GM21447 (cell line): Measurements from ENCODE around the gene IQCK.
"Not testable (repeated sequence)": the region's sequence is repeated elsewhere in the genome, so short reads cannot be mapped to it uniquely, and the experiment has no call there.

Experiments used
- ATAC-seq: cut with Tn5 transposase; IDR thresholded peaks from one replicate; pipeline ENCODE4 v1.9.1; 2021; ENCODE audit not compliant: unreplicated experiment

The IQCK gene, protein sequence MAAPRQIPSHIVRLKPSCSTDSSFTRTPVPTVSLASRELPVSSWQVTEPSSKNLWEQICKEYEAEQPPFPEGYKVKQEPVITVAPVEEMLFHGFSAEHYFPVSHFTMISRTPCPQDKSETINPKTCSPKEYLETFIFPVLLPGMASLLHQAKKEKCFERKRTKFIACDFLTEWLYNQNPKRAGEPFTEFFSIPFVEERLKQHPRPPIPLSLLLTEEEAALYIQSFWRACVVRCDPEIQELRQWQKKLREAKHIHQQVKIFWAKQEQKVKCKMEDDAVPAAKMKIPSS

DNA sequence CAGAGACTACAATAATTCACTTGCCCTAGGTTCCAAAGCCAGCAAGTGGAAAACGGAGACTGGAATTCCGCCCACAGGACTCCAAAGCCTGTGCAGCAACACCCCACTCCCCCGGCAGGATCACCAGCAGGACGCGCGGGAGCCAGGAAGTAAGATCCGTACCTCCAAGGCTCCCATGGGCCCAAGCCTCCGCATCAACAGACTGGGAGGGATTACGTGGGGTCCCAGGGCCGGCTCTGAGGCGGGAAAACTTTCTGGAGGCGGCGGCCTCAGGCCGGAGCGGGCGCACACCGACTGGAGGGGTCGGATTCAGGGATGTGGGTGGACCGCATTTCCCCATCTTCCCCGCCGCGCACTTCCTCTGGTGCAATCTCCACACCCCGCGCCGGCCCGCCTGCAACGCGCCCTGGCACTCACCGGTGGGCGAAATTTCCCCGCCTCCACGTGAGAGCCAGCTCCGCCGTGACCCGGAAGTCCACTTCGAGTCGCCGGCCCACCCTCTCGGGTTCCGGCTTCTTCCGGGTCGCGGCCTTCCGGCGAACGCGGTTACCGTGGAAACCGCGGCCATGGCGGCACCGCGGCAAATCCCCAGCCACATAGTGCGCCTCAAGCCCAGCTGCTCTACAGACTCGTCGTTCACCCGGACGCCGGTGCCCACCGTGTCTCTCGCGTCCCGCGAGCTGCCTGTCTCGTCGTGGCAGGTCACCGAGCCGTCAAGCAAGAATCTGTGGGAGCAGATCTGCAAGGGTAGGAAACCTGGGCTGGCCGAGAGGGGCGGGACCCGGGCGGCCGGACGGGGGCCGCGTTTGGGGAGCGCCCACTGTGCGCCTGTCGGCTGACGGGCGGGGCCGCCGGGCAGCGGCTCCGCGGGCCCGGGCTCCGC lies at the start of gene IQCK, which contains the start of gene KNOP1:
TSS of gene IQCK (plus strand) at position 531 of the 883 bp plus-strand sequence. CDS start at position 567, 36 bp downstream.
TSS of gene KNOP1 (minus strand) at position 487 of the 883 bp plus-strand sequence. CDS start 3,192 bp downstream, outside the sequence.
- ATAC-seq = peak; percentile 89

- ATAC-seq = no peak
Measured at GRCh38 chr16:19672378-19672777, 45.7 kb upstream of the IQCK start.

DNA sequence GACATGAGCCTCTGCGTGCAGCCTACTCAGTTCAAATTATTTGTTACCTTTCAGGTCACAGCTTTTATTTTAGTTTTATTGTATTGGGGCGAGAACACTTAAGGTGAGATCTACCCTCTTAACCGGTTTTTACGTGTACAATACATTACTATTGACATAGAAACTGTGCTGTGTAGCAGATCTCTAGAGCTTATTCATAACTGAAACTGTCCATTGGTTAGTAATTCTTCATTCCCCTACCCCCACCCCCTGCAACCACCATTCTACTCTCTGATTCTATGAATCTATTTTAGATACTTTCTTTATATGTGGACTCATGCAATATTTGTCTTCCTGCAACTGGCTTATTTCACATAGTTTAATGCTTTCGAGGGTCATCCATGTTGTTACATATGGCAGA lies 43.6 kb upstream of the IQCK start:
- ATAC-seq = no peak

DNA sequence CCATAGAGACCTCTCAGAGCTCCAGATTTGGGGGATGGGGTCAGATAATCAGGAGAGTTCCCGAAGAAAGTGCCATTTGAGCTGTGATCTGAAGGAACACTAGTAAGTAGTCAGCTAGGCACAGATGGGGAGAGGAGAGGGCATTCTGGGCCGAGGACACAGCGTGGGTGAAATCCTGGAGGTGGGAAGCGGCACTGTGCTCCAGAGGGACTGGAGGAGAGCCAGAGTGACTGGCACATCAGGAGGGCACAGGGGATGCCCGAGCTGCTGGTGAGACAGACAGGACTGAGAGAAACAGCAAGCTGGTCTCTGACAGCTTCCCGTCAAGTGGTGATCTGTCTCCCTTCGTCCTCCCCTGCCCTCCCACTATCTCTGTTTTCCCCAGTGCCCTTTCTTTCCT lies 40.7 kb upstream of the IQCK start:
- ATAC-seq = no peak

DNA sequence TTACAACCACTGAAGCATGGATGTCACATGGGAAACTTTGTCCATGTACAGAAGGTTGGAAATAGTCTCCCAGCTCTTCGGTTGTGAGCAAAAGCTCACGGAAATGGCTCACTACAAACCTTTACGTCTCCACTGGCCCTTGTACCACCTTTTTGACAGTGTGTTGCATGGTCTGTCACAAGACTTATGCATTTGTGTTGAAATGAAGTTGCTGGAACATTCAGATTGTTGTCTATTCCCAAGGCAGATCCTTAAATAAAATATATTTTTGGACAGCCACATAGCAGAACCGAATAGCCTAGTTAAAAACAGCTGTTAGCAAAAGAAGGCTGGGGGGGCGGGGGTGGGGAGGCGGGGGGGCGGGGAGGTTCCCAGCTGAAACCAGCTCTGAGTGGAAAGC lies 39.3 kb upstream of the IQCK start:
- no peak for ATAC-seq

GRCh38 chr16:19679281-19679680 lies 38.8 kb upstream of the IQCK start:
- not testable (repeated sequence) for ATAC-seq

GRCh38 chr16:19680881-19681340 lies 37.2 kb upstream of the IQCK start:
- ATAC-seq = no peak

GRCh38 chr16:19681637-19682036 lies 36.4 kb upstream of the IQCK start:
- ATAC-seq = no peak

DNA sequence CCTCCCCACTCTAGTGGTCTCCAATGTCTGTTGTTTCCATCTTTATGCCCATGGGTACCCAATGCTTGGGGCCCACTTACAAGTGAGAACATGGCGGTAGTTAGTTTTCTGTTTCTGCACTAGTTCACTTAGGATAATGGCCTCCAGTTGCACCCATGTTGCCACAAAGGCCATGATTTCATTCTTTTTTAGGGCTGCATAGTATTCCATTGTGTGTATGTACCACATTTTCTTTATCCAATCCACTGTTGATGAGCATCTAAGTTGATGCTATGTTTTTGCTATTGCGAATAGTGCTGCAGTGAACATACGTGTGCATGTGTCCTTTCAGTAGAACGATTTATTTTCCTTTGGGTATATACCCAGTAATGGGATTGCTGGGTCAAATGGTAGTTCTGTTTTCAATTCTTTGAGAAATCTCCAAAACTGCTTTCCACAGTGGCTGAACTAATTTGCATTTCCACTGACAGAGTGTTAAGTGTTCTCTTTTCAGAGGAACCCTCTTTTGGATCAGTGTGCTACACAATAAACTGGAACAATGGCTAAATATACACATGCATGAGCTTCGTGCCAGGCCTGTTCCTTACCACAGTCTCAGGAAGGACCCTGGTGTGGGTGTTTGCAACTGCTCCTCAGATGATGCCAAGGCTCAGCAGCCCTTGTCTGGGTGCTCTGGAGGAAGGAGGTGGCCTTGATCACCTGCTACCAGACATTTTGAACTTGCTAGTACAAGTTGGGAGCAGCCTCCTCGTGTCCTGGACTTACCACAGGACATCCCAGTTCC lies 34.4 kb upstream of the IQCK start:
- ATAC-seq = no peak

DNA sequence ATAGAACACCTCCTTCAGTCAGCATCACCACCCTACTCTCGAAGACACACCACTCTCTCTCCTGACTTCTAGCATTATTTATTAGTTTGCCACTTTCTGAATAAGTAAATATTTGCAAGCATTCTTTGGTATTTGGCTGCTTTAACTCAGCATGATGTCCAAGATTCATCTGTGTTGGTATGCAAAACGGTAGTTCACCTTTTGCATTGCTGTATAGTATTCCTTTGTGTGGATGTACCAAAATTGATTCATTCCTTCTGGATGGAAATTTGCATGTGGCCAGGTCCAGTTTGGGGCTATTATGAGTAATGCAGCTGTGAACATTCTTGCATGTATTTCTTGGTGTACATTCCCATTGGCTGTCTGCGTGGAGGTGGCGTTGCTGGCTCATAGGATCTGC lies 32.9 kb upstream of the IQCK start:
- no peak for ATAC-seq

DNA sequence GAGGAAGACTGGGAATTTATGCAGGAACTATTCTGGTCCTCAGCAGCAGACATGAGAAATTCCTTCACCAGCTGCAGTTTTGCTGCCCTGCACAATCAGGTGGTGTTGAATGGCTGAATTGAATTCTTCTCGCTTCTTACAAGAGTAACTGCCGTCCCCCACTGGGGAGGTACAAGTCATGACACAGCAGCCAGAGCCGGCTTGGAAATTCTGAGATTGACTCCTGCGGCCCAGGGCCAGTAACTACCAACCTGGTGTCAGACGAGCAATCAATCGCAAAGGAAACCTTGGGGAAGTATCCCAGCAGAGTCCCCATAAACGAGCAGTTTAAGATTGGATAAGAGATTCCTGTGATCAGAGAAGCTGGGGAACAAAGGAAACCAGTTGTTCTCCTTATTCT lies 30.8 kb upstream of the IQCK start:
- ATAC-seq = no peak

DNA sequence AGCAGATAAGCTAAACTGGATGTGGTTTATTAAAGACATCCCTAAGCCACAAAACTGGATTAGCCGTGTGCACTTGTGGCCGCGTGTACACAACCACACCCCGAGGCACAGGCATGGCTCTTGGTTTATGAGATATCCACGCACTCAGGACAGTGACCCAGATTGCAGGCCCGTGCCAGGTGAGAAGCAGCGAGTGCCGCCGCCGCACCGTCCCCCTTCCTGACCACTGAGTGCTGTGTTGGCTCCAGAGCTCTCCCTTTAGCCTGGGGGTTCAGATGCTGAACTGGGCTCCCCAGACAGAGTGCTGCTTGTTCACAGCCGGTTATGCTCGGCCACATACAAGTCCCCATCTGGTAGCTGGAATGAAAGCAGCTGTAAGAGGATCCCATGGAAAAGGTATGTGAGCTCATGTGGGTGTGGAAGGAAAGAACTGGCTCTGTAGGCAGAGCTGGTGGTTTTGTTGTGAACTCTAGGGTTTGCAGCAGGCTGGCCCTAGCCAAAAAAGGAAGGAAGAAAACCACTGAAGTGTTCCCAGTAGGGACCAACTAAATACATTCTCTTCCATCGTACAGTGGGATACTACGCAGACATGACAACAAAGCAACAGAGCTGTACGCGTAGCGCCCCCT lies 29.6 kb upstream of the IQCK start:
- ATAC-seq = no peak

- no peak for ATAC-seq
Measured at GRCh38 chr16:19689342-19689741, 28.7 kb upstream of the IQCK start.

- no peak for ATAC-seq
Measured at GRCh38 chr16:19690196-19690595, 27.9 kb upstream of the IQCK start.

DNA sequence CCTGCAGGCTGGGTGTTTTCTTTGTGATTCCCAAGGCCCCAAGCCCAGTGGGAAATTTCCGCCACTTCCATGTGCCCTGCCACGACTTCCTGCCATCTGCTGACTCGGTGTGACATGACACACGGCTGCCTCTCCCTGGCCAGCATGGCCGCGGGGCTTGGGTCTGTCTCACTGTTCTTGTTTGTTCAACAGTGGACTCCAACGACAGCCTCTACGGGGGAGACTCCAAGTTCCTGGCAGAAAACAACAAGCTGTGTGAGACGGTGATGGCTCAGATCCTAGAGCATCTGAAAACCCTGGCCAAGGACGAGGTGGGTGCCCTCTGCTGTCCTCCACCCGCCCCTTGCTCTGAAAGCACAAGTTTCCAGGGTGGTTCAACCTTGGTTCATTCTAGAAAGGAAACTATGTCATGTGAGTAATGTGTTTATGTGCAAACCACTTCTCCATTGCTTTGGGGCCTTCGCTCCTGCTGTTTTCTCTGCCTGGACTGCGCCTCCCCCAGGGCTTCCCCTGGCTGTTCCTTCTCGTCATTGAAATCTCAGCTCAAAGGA lies 26.8 kb upstream of the IQCK start:
- ATAC-seq = no peak

GRCh38 chr16:19694989-19695388 lies 23.1 kb upstream of the IQCK start:
- ATAC-seq = no peak

- no peak for ATAC-seq
Measured at GRCh38 chr16:19696328-19696727, 21.7 kb upstream of the IQCK start.

DNA sequence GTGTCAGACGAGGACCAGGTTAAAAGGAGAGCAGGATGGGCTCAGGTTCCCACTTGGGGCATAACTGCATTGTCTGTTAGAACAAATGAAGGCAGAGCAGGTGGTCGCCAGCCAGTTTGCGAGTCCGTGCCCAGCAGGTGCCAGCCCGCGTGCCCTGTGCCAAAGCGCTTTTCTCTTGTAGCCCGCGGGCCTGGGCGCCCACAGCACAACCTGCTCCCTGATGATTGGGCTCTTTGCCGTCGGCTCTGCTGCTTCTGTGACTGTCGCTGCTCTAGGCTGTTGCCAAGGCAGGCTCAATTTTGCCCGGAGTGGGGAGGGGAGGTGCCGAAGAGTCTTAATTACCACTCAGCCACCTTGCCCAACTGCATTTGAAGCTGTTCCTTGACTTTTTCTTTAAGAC lies 21.1 kb upstream of the IQCK start:
- no peak for ATAC-seq

DNA sequence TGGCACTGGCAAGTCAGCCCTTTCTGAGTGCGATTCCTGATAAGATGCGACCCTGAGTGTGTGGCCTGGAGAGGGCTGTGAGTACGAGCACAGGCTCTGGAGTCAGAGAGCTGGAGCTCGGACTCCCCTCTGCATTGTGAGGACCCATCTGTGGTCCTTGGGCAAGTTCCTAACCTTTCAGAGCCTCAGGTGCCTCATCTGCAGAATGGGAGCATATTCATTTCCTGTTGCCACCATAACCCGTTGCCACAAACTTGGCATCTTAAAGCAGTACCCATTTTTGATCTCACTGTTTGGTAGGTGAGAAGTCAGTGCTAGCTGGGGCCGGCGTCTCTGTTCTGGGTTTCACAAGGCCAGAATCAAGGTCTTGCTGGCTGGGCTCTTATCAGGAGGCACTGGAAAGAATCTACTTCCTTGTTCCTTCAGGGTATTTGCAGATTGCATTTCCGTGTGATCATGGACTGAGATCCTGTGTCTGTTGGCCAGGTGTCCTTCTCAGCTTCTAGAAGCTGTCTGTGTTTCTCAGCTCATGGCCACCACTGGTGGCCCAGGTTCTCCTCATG lies 20.2 kb upstream of the IQCK start:
- no peak for ATAC-seq
